Coronary artery (tissue), 2 donors: ENCODE results near the gene CHIC1.
"Not testable (repeated sequence)": the region's sequence is repeated elsewhere in the genome, so short reads cannot be mapped to it uniquely, and the experiment has no call there.

Source experiments
- DNase-seq: peaks from one replicate; pipeline ENCODE4 v3.0.0-alpha.2; 2017; ENCODE audit warnings: low spot score
- H3K27ac ChIP-seq, 2 donors: fragments of 200-600 bp; sonication (generic); one replicate each; pipeline ENCODE4 v1.5.1; 2016 to 2019
- H3K4me3 ChIP-seq: fragments of 200-600 bp; sonication (generic); 2 replicates; pipeline ENCODE4 v1.5.1; 2016; ENCODE audit warnings: mild to moderate bottlenecking, moderate library complexity
- TF ChIP-seq, protein P1 (sequence below): fragments of 200-600 bp; sonication (generic); IDR thresholded peaks from one replicate; pipeline ENCODE4 v1.5.1; 2019; ENCODE audit warnings: antibody characterized with exemption

CHIC1 gene

GRCh38 chrX:73668779-73669178 is 105.8 kb downstream of the CHIC1 start:
- no peak for DNase-seq
- Histone ChIP-seq H3K4me3 (no peak overlapping the region), H3K27ac (peak overlapping the region in 1 of 2 donors; percentile 54)
- TF ChIP-seq, protein P1, sequence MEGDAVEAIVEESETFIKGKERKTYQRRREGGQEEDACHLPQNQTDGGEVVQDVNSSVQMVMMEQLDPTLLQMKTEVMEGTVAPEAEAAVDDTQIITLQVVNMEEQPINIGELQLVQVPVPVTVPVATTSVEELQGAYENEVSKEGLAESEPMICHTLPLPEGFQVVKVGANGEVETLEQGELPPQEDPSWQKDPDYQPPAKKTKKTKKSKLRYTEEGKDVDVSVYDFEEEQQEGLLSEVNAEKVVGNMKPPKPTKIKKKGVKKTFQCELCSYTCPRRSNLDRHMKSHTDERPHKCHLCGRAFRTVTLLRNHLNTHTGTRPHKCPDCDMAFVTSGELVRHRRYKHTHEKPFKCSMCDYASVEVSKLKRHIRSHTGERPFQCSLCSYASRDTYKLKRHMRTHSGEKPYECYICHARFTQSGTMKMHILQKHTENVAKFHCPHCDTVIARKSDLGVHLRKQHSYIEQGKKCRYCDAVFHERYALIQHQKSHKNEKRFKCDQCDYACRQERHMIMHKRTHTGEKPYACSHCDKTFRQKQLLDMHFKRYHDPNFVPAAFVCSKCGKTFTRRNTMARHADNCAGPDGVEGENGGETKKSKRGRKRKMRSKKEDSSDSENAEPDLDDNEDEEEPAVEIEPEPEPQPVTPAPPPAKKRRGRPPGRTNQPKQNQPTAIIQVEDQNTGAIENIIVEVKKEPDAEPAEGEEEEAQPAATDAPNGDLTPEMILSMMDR, result no peak

DNA sequence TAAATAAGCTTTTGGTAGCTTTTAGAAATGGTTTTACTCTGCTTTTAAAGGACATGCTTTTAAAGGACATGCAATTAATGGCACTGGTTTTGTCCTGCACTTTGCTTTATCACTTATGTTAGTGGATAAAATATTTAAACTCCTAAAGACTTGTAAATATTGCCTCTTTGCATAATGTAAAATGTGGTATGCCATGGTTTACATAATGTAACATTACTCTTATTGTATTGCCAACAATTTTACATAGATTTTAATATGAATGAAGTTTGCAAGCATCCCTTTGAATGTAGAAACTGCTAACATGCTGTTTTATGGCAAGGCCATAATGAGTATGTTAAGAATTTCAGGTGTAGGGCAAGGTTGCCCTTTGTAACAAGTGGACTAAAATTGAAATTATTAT is 118.4 kb downstream of the CHIC1 start:
- no peak overlapping the region for H3K4me3 ChIP-seq
- TF ChIP-seq, protein P1, result no peak
- H3K27ac ChIP-seq, result no peak overlapping the region
- no peak for DNase-seq

DNA sequence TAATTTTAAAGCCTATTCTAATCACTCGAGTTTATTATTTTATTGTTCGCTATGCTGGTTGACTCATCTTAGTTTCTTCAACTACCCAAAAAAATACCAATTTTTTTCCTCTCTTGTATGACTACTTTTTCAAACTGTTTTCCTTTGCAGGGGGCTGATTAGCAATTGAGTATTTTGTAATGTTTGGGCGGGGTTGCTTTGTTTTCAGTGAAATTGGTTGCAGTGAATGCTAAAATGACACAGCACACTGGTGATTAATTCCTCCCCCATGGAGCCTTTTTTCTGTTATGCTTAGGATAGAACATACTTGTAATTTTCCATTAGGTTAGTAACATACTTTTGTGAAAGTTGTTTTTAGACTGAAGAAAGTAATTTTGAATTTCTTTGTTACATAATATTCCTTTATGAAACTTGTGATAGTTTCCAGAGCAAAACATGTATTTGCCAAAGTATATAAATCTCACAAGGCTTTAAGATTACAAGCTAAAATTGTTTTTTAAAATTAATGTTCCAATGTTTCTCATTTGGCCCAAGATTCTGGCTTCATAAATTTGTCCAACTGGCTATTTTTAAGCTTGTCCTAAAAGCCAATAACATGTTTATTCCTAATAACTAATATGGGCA is 120.4 kb downstream of the CHIC1 start:
- TF ChIP-seq, protein P1, result no peak
- DNase-seq, result no peak
- Histone ChIP-seq H3K4me3 (no peak overlapping the region), H3K27ac (no peak overlapping the region)

GRCh38 chrX:73707014-73707413 is 144.0 kb downstream of the CHIC1 start:
- not testable (repeated sequence) for H3K27ac ChIP-seq, DNase-seq, H3K4me3 ChIP-seq

DNA sequence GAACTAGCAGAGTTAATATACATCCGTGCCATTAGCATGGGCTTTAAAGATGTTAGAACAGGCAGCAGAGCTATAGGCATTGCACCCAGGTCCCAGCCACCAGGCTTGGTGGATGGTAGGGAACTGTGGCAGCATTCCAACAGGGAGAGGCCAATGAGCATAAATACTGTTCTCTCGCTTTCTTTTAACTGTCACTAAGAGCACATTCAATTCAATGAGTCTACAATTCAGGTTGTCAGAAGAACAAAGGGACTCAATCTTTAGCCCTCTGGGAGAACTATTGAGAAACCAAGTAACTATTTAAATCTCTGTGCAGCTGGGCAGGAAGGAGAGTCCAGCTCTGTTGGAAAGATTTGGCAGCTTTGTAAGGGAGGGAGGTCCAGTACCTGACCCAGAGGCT is 165.6 kb downstream of the CHIC1 start:
- no peak for DNase-seq
- TF ChIP-seq, protein P1, result no peak
- no peak overlapping the region for H3K4me3 ChIP-seq
- no peak overlapping the region for H3K27ac ChIP-seq
